Loucy (cell line): Measurements from ENCODE around the gene MYO3A.

Experiments
- H2AFZ ChIP-seq: fragments of 200-600 bp; sonication (generic); 2 replicates; pipeline ENCODE4 v1.6.0; 2016; ENCODE audit warnings: antibody characterized with exemption, mild to moderate bottlenecking, low read length, moderate library complexity
- H3F3A ChIP-seq: fragments of 200-600 bp; 2 replicates; pipeline ENCODE4 v1.6.0; 2016; ENCODE audit warnings: antibody characterized with exemption, low read depth, mild to moderate bottlenecking
- H3K27me3 ChIP-seq: fragments of 200-600 bp; sonication (generic); 2 replicates; pipeline ENCODE4 v1.6.1; 2014; ENCODE audit warnings: low read length, mild to moderate bottlenecking; ENCODE audit not compliant: insufficient read depth, poor library complexity, severe bottlenecking
- H3K36me3 ChIP-seq: fragments of 200-600 bp; sonication (generic); 2 replicates; pipeline ENCODE4 v1.6.1; 2016; ENCODE audit warnings: low read length; ENCODE audit not compliant: insufficient read depth
- H3K4me1 ChIP-seq: fragments of 200-600 bp; sonication (generic); 2 replicates; pipeline ENCODE4 v1.5.1; 2014; ENCODE audit warnings: low read length, mild to moderate bottlenecking; ENCODE audit not compliant: insufficient read depth, poor library complexity, severe bottlenecking
- H3K4me2 ChIP-seq: fragments of 200-600 bp; sonication (generic); 2 replicates; pipeline ENCODE4 v1.6.0; 2014; ENCODE audit warnings: antibody characterized with exemption, low read length, low read depth, mild to moderate bottlenecking; ENCODE audit not compliant: poor library complexity, severe bottlenecking
- H3K4me3 ChIP-seq: fragments of 200-600 bp; sonication (generic); 2 replicates; pipeline ENCODE4 v1.5.1; 2014; ENCODE audit warnings: low read length, mild to moderate bottlenecking, mixed read lengths; ENCODE audit not compliant: poor library complexity, severe bottlenecking
- H3K79me2 ChIP-seq: fragments of 200-600 bp; sonication (generic); 2 replicates; pipeline ENCODE4 v1.6.1; 2014; ENCODE audit warnings: low read length; ENCODE audit not compliant: insufficient read depth
- H3K9ac ChIP-seq: fragments of 200-600 bp; sonication (generic); 2 replicates; pipeline ENCODE4 v1.6.0; 2014; ENCODE audit warnings: mild to moderate bottlenecking, low read depth, low read length, moderate library complexity; ENCODE audit not compliant: poor library complexity, severe bottlenecking
- H3K9me2 ChIP-seq: fragments of 200-600 bp; sonication (generic); replicated peaks from 2 replicates; pipeline ENCODE4 v1.6.1; 2016; ENCODE audit warnings: low read depth, low read length, mixed read lengths
- H3K9me3 ChIP-seq: fragments of 200-600 bp; sonication (generic); 2 replicates; pipeline ENCODE4 v1.6.1; 2014; ENCODE audit warnings: mild to moderate bottlenecking, antibody characterized with exemption, low read length, low read depth; ENCODE audit not compliant: insufficient read depth
- H4K20me1 ChIP-seq: fragments of 200-600 bp; sonication (generic); 2 replicates; pipeline ENCODE4 v1.6.0; 2014; ENCODE audit warnings: antibody characterized with exemption, low read length, mild to moderate bottlenecking; ENCODE audit not compliant: insufficient read depth, poor library complexity, severe bottlenecking
- EZH2phosphoT487 ChIP-seq: fragments of 200-600 bp; IDR thresholded peaks from 2 replicates; pipeline ENCODE4 v1.6.1; 2018; ENCODE audit warnings: antibody characterized with exemption, mild to moderate bottlenecking, moderate library complexity, borderline replicate concordance
- TF ChIP-seq, protein P1 (sequence below): fragments of 200-600 bp; sonication (generic); conservative IDR thresholded peaks from 2 replicates; pipeline ENCODE4 v1.5.1; 2014; ENCODE audit warnings: mild to moderate bottlenecking, antibody characterized with exemption, low read length

Gene MYO3A

DNA sequence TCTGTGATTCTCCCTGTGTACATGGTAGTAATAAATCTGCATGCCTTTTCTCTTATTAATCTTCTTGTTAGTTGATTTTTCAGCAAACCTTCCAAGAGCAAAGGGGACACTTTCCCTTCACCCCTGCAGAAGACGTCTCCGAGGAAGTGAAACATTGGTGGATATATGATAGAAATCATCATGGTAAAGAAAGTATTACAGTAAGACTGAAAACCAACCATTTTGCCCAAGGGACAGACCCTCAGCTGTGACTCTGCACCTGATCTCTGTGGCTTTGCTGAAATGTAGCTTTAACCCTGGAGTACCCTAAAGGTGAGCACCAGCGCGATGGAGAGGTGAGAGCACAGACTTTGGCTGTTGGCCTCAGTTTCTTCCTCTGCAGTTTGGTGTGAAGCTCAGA lies 32.8 kb upstream of the MYO3A start:
- TF ChIP-seq, protein P1, sequence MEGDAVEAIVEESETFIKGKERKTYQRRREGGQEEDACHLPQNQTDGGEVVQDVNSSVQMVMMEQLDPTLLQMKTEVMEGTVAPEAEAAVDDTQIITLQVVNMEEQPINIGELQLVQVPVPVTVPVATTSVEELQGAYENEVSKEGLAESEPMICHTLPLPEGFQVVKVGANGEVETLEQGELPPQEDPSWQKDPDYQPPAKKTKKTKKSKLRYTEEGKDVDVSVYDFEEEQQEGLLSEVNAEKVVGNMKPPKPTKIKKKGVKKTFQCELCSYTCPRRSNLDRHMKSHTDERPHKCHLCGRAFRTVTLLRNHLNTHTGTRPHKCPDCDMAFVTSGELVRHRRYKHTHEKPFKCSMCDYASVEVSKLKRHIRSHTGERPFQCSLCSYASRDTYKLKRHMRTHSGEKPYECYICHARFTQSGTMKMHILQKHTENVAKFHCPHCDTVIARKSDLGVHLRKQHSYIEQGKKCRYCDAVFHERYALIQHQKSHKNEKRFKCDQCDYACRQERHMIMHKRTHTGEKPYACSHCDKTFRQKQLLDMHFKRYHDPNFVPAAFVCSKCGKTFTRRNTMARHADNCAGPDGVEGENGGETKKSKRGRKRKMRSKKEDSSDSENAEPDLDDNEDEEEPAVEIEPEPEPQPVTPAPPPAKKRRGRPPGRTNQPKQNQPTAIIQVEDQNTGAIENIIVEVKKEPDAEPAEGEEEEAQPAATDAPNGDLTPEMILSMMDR, result no peak
- no peak for TF ChIP-seq EZH2phosphoT487
- Histone ChIP-seq H3K4me3 (no peak overlapping the region), H3K4me2 (no peak overlapping the region)

DNA sequence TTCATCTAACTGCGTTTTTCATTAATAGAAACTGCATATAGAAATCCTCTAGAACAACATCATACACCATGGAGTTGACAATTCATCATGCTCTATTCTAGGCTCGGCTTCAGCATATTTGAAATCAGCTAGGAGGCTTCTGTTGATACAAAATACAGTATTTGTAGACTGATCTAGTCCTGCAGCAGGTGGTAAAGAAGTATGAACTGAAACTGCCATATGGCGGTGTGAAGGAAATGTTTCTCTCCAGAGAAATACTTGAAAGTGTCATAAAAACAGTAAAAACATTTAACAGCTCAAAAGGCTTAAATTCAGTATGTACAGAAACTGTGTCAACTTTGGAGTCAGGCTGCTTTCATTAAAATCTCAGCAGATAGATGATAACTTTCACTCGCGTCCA lies 32.0 kb upstream of the MYO3A start:
- TF ChIP-seq EZH2phosphoT487, result no peak
- TF ChIP-seq, protein P1, result no peak
- Histone ChIP-seq H3K9me3 (no peaks in the 10 kb centered on the region), H4K20me1 (no peaks in the 10 kb centered on the region), H2AFZ (no peak overlapping the region), H3K4me1 (no peaks in the 10 kb centered on the region), H3K4me2 (no peak overlapping the region), H3K79me2 (no peaks in the 10 kb centered on the region), H3K36me3 (no peaks in the 10 kb centered on the region), H3F3A (no peaks in the 10 kb centered on the region), H3K9me2 (no peaks in the 10 kb centered on the region), H3K4me3 (no peak overlapping the region), H3K9ac (no peak overlapping the region), H3K27me3 (no peaks in the 10 kb centered on the region)

More for the DNA sequence above, 32.8 kb upstream of the MYO3A start:
- Histone ChIP-seq H3K36me3 (no peaks in the 10 kb centered on the region), H2AFZ (no peak overlapping the region), H4K20me1 (no peaks in the 10 kb centered on the region), H3K9me2 (no peaks in the 10 kb centered on the region), H3K79me2 (no peaks in the 10 kb centered on the region), H3K9ac (no peak overlapping the region), H3K9me3 (no peaks in the 10 kb centered on the region), H3K27me3 (no peaks in the 10 kb centered on the region), H3F3A (no peaks in the 10 kb centered on the region), H3K4me1 (no peaks in the 10 kb centered on the region)

DNA sequence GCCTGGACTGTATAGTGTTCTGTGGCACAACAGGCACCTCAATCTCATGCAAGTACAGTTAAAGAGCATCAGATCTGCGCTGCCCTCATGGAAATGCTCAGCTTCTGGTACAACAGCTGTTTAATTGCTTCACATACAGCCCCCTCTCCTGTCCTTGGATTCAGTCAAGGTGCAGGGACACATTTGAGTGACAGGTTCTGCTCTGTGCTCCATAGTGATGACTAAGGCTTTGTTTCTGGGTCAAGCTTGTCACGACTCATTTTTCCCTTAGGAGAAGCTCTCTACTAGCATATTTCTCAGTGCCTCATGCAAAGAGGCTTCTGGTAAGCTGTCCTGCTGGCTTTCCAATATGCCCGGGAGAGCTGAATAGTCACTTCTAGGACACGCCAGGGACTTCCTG lies 26.8 kb upstream of the MYO3A start:
- no peak overlapping the region for H2AFZ ChIP-seq
- H3F3A ChIP-seq, result no peaks in the 10 kb centered on the region
- H3K27me3 ChIP-seq, result no peaks in the 10 kb centered on the region
- H3K4me3 ChIP-seq, result no peak overlapping the region
- H3K4me2 ChIP-seq, result no peak overlapping the region
- no peaks in the 10 kb centered on the region for H4K20me1 ChIP-seq
- H3K9me3 ChIP-seq, result no peaks in the 10 kb centered on the region
- H3K79me2 ChIP-seq, result no peaks in the 10 kb centered on the region
- H3K9me2 ChIP-seq, result no peaks in the 10 kb centered on the region
- H3K36me3 ChIP-seq, result no peaks in the 10 kb centered on the region
- H3K4me1 ChIP-seq, result no peaks in the 10 kb centered on the region
- H3K9ac ChIP-seq, result no peak overlapping the region
- TF ChIP-seq, protein P1, result no peak
- TF ChIP-seq EZH2phosphoT487, result no peak
